SK-N-SH (cell line): ENCODE results near the gene MAN1B1.
A peak's percentile ranks its signal among the peaks of the same experiment; 100 is the strongest.

Source experiments
- CHD2 ChIP-seq: fragments of 150-350 bp; IDR thresholded peaks from 2 replicates; pipeline ENCODE4 v1.6.1; 2018; ENCODE audit warnings: low read length; ENCODE audit not compliant: partially characterized antibody
- ELF1 ChIP-seq: IDR thresholded peaks from 2 replicates; pipeline ENCODE4 v1.4.0; 2012
- FOXM1 ChIP-seq: IDR thresholded peaks from 2 replicates; pipeline ENCODE4 v1.4.0; 2012; ENCODE audit warnings: low read depth, mild to moderate bottlenecking
- GABPA ChIP-seq: IDR thresholded peaks from 2 replicates; pipeline ENCODE4 v1.4.0; 2012; ENCODE audit warnings: low read depth, mild to moderate bottlenecking
- MEF2A ChIP-seq: IDR thresholded peaks from 2 replicates; pipeline ENCODE4 v1.4.0; 2012; ENCODE audit warnings: low read depth, borderline replicate concordance
- MXI1 ChIP-seq: IDR thresholded peaks from 2 replicates; pipeline ENCODE4 v1.6.1; 2012; ENCODE audit warnings: mild to moderate bottlenecking, low read depth, low read length, improper control_type of control experiment
- NRF1 ChIP-seq: IDR thresholded peaks from 2 replicates; pipeline ENCODE4 v1.6.1; 2012; ENCODE audit warnings: low read depth, mild to moderate bottlenecking, low read length
- POLR2AphosphoS5 ChIP-seq: IDR thresholded peaks from 2 replicates; pipeline ENCODE4 v1.6.1; 2012; ENCODE audit warnings: low read depth, low read length
- RAD21 ChIP-seq: IDR thresholded peaks from 2 replicates; pipeline ENCODE4 v1.6.1; 2012; ENCODE audit warnings: mild to moderate bottlenecking, low read length
- RCOR1 ChIP-seq: fragments of 150-350 bp; IDR thresholded peaks from 2 replicates; pipeline ENCODE4 v1.6.1; 2017; ENCODE audit warnings: antibody characterized with exemption, low read length
- RXRA ChIP-seq: IDR thresholded peaks from 2 replicates; pipeline ENCODE4 v1.4.0; 2012; ENCODE audit warnings: low read depth, mild to moderate bottlenecking, borderline replicate concordance
- YY1 ChIP-seq: IDR thresholded peaks from 2 replicates; pipeline ENCODE4 v1.4.0; 2012; ENCODE audit warnings: low read depth, mild to moderate bottlenecking
- TF ChIP-seq, protein P1 (sequence below): fragments of 200-600 bp; sonication (generic); IDR thresholded peaks from 2 replicates; pipeline ENCODE4 v1.6.1; 2017; ENCODE audit warnings: antibody characterized with exemption, mild to moderate bottlenecking, moderate library complexity
- TF ChIP-seq, protein P2 (sequence below): IDR thresholded peaks from 2 replicates; pipeline ENCODE4 v1.4.0; 2012; ENCODE audit warnings: low read depth, borderline replicate concordance

DNA sequence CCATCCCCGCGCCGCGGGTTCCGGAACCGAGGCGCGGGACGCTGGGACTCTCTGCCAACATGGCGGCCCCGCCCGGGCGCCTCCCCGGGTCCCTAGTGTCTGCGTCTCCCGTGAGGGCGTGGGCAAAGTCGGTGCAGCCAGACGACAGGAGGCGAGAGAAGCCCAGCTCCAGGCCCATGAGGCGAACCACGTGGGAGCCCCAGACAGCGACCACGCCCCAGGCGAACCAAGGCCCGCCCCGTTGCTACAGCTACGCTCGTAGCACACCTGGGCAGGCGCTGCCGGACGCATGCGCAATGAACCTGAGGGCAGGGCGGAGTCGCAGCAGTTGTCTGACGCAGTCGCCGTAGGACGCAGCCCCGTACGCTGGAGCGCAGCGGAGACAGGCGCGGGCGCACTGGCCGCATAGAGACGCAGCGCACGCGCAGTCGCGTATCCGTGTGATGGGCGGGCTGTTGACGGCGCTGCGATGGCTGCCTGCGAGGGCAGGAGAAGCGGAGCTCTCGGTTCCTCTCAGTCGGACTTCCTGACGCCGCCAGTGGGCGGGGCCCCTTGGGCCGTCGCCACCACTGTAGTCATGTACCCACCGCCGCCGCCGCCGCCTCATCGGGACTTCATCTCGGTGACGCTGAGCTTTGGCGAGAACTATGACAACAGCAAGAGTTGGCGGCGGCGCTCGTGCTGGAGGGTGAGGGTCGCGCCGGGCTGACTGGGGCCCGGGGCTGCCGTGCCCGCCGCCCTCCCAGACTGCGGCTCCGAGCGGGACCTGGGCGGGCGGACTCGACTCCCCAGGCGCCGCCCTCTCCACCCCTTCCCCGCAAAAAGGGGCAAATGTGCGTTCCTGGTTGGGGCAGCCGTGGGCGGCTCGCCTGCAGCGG, at the start of gene MAN1B1:
- TF ChIP-seq RAD21 (no peak), FOXM1 (no peak), ELF1 (no peak), MXI1 (peak; percentile 100), MEF2A (no peak), GABPA (no peak), RXRA (no peak), YY1 (peak; percentile 86), POLR2AphosphoS5 (peak; percentile 48), CHD2 (no peak), RCOR1 (0 out of 2 replicates have a peak, but pooled peaks have one; percentile 5), NRF1 (peak; percentile 99)
- TF ChIP-seq, protein P1, sequence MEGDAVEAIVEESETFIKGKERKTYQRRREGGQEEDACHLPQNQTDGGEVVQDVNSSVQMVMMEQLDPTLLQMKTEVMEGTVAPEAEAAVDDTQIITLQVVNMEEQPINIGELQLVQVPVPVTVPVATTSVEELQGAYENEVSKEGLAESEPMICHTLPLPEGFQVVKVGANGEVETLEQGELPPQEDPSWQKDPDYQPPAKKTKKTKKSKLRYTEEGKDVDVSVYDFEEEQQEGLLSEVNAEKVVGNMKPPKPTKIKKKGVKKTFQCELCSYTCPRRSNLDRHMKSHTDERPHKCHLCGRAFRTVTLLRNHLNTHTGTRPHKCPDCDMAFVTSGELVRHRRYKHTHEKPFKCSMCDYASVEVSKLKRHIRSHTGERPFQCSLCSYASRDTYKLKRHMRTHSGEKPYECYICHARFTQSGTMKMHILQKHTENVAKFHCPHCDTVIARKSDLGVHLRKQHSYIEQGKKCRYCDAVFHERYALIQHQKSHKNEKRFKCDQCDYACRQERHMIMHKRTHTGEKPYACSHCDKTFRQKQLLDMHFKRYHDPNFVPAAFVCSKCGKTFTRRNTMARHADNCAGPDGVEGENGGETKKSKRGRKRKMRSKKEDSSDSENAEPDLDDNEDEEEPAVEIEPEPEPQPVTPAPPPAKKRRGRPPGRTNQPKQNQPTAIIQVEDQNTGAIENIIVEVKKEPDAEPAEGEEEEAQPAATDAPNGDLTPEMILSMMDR: no peak
- TF ChIP-seq, protein P2, sequence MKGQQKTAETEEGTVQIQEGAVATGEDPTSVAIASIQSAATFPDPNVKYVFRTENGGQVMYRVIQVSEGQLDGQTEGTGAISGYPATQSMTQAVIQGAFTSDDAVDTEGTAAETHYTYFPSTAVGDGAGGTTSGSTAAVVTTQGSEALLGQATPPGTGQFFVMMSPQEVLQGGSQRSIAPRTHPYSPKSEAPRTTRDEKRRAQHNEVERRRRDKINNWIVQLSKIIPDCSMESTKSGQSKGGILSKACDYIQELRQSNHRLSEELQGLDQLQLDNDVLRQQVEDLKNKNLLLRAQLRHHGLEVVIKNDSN: peak; percentile 77; the same call in 1 of the 2 replicates
